Neural cell (in vitro differentiated cells): ENCODE results near the gene PLCB1. TPM values are rescaled to one million over a fixed set of nuclear protein-coding genes. Genes with fewer than 3 reads are reported as not detected.
"Not testable (repeated sequence)": the region's sequence is repeated elsewhere in the genome, so short reads cannot be mapped to it uniquely, and the experiment has no call there.

Experiments
- H2AFZ ChIP-seq: fragments of 200-600, 300-800 bp; sonication (generic), shearing (Covaris generic); 2 replicates; pipeline ENCODE4 v1.6.0; 2014; ENCODE audit warnings: low read depth, mild to moderate bottlenecking, antibody characterized with exemption, low read length, moderate library complexity
- H3F3A ChIP-seq: fragments of 200-600 bp; shearing (Covaris generic); 2 replicates; pipeline ENCODE4 v1.6.1; 2016; ENCODE audit warnings: mild to moderate bottlenecking, moderate library complexity, mixed read lengths, antibody characterized with exemption, low read length; ENCODE audit not compliant: insufficient read depth, poor library complexity, severe bottlenecking
- H3K27ac ChIP-seq: fragments of 200-600, 300-800 bp; sonication (generic), shearing (Covaris generic); 2 replicates; pipeline ENCODE4 v1.5.1; 2014; ENCODE audit warnings: mild to moderate bottlenecking, low read length, moderate library complexity
- H3K27me3 ChIP-seq: fragments of 300-800, 200-600 bp; sonication (generic), shearing (Covaris generic); 2 replicates; pipeline ENCODE4 v1.6.0; 2014; ENCODE audit warnings: mild to moderate bottlenecking, low read depth, low read length, moderate library complexity; ENCODE audit not compliant: insufficient read depth
- H3K36me3 ChIP-seq: fragments of 300-800, 200-600 bp; sonication (generic), shearing (Covaris generic); 2 replicates; pipeline ENCODE4 v1.5.1; 2014; ENCODE audit warnings: mild to moderate bottlenecking, antibody characterized with exemption, low read length, moderate library complexity; ENCODE audit not compliant: insufficient read depth
- H3K4me2 ChIP-seq: fragments of 300-800, 200-600 bp; sonication (generic), shearing (Covaris generic); 2 replicates; pipeline ENCODE4 v1.6.0; 2014; ENCODE audit warnings: mild to moderate bottlenecking, low read length
- H3K4me3 ChIP-seq: fragments of 300-800, 200-600 bp; sonication (generic), shearing (Covaris generic); 2 replicates; pipeline ENCODE4 v1.5.1; 2014; ENCODE audit warnings: mild to moderate bottlenecking, low read length, moderate library complexity
- H3K79me2 ChIP-seq: fragments of 200-600 bp; shearing (Covaris generic); replicated peaks from 2 replicates; pipeline ENCODE4 v1.6.0; 2014; ENCODE audit warnings: mild to moderate bottlenecking, low read length, moderate library complexity; ENCODE audit not compliant: insufficient read depth
- H3K9ac ChIP-seq: fragments of 300-800, 200-600 bp; sonication (generic), shearing (Covaris generic); 2 replicates; pipeline ENCODE4 v1.6.1; 2016; ENCODE audit warnings: mild to moderate bottlenecking, low read length, mixed read lengths
- H3K9me2 ChIP-seq: fragments of 200-600 bp; shearing (Covaris generic); 2 replicates; pipeline ENCODE4 v1.6.1; 2016; ENCODE audit warnings: mild to moderate bottlenecking, low read length, mixed read lengths; ENCODE audit not compliant: insufficient read depth
- H3K9me3 ChIP-seq: fragments of 200-600, 300-800 bp; sonication (generic), shearing (Covaris generic); 2 replicates; pipeline ENCODE4 v1.6.1; 2016; ENCODE audit warnings: mild to moderate bottlenecking, mixed run types, low read length, moderate library complexity, mixed read lengths
- H4K20me1 ChIP-seq: fragments of 200-600 bp; shearing (Covaris generic); 2 replicates; pipeline ENCODE4 v1.6.1; 2016; ENCODE audit warnings: mild to moderate bottlenecking, mixed run types; ENCODE audit not compliant: insufficient read depth
- EP300 ChIP-seq: fragments of 450-650 bp; conservative IDR thresholded peaks from 2 replicates; pipeline ENCODE4 v1.6.1; 2014; ENCODE audit warnings: antibody characterized with exemption, mild to moderate bottlenecking, moderate library complexity; ENCODE audit not compliant: poor library complexity, severe bottlenecking
- EZH2 ChIP-seq: fragments of 200-600, 300-800 bp; shearing (Covaris generic), sonication (generic); IDR thresholded peaks from 2 replicates; pipeline ENCODE4 v1.6.1; 2014; ENCODE audit warnings: antibody characterized with exemption, low read length, borderline replicate concordance, mild to moderate bottlenecking; ENCODE audit not compliant: insufficient read depth, poor library complexity, severe bottlenecking
- MXI1 ChIP-seq: fragments of 450-650 bp; conservative IDR thresholded peaks from 2 replicates; pipeline ENCODE4 v1.6.1; 2014; ENCODE audit warnings: antibody characterized with exemption, mild to moderate bottlenecking; ENCODE audit not compliant: poor library complexity, severe bottlenecking
- POLR2AphosphoS5 ChIP-seq: IDR thresholded peaks from 2 replicates; pipeline ENCODE4 v1.6.1; 2012
- RAD21 ChIP-seq: fragments of 450-650 bp; conservative IDR thresholded peaks from 2 replicates; pipeline ENCODE4 v1.6.1; 2014; ENCODE audit warnings: antibody characterized with exemption, mild to moderate bottlenecking, moderate library complexity
- SMC3 ChIP-seq: fragments of 450-650 bp; conservative IDR thresholded peaks from 2 replicates; pipeline ENCODE4 v1.6.1; 2014; ENCODE audit warnings: antibody characterized with exemption, mild to moderate bottlenecking, moderate library complexity; ENCODE audit not compliant: poor library complexity
- TAF1 ChIP-seq: IDR thresholded peaks from 2 replicates; pipeline ENCODE4 v1.6.1; 2012; ENCODE audit warnings: low read depth
- polyA plus RNA-seq: library from polyadenylated mRNA; depleted of rRNA; stranded (reverse); fragments of >200 nt; gene quantifications from 2 replicates; pipeline ENCODE4 v1.2.3, GENCODE V29; 2014
- TF ChIP-seq, protein P1 (sequence below): IDR thresholded peaks from 2 replicates; pipeline ENCODE4 v1.6.1; 2012; ENCODE audit warnings: borderline replicate concordance
- TF ChIP-seq, protein P2 (sequence below): fragments of 450-650 bp; IDR thresholded peaks from 2 replicates; pipeline ENCODE4 v1.5.1; 2014; ENCODE audit warnings: antibody characterized with exemption, mild to moderate bottlenecking, moderate library complexity; ENCODE audit not compliant: poor library complexity, severe bottlenecking

Gene PLCB1
- polyA plus RNA-seq, 1 donor from 2014 or later = 11.4 TPM

DNA sequence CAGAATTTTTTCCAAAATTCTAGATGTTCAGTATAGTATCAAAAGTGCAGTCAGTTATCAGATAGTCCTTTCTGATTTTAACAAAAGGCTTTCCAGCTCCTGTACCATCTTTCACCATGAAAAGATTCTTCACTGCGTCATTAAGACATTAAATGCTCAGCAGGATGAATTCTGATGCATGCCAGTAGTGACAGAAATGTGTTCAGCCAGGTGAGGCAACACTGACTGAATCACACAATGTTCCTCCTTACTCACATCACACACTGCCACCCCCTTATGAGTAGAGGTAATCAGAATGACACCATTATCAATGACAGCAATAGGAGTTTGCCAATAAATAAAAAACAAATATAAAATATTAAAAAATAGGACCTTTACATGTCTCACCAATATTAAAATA is 510.2 kb downstream of the PLCB1 start:
- Histone ChIP-seq H2AFZ (no peak overlapping the region), H3K4me3 (no peak overlapping the region), H3K79me2 (no peaks in the 10 kb centered on the region), H3K27ac (peak overlapping the region; percentile 17), H3K9ac (no peak overlapping the region), H4K20me1 (no peaks in the 10 kb centered on the region), H3K9me3 (no peaks in the 10 kb centered on the region), H3K27me3 (no peaks in the 10 kb centered on the region), H3K4me2 (no peak overlapping the region), H3F3A (no peaks in the 10 kb centered on the region), H3K9me2 (no peaks in the 10 kb centered on the region), H3K36me3 (no peaks in the 10 kb centered on the region)
- TF ChIP-seq EP300 (peak; percentile 73), MXI1 (no peak), TAF1 (no peak), SMC3 (no peak), POLR2AphosphoS5 (peak; percentile 50)

DNA sequence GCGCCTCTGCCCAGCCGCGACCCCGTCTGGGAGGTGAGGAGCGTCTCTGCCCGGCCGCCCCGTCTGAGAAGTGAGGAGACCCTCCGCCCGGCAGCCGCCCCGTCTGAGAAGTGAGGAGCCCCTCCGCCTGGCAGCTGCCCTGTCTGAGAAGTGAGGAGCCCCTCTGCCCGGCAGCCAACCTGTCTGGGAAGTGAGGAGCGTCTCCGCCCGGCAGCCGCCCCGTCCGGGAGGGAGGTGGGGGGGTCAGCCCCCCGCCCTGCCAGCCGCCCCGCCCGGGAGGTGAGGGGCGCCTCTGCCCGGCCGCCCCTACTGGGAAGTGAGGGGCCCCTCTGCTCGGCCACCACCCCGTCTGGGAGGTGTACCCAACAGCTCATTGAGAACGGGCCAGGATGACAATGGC is 512.4 kb downstream of the PLCB1 start:
- H3K27me3 ChIP-seq, H2AFZ ChIP-seq, H3K9me2 ChIP-seq, H4K20me1 ChIP-seq, H3K9me3 ChIP-seq, H3K4me2 ChIP-seq, H3K27ac ChIP-seq, H3K4me3 ChIP-seq, H3K9ac ChIP-seq, H3K36me3 ChIP-seq, H3K79me2 ChIP-seq, H3F3A ChIP-seq: not testable (repeated sequence)

DNA sequence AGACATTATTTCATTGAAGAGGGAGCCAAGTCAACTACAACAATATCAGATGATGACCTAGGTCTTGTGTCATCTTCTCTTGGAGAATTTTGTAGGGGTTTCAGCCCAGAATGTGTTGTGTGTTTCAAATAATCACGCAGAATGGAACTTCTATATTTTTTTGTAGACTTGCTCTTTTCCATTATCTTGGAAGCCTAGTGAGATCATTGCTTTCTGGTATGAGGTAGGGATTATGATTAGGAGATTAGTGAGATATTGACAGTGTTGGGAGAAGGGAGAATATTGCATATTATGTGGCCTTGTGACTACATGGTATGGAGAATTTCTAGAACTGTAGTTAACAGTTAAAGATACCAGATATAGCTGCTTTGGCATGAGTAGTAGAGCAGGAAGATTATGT is 513.3 kb downstream of the PLCB1 start:
- no peaks in the 10 kb centered on the region for H3K9me2 ChIP-seq
- no peaks in the 10 kb centered on the region for H3K79me2 ChIP-seq
- H4K20me1 ChIP-seq = no peaks in the 10 kb centered on the region
- no peak overlapping the region for H3K4me3 ChIP-seq
- H3K4me2 ChIP-seq = no peak overlapping the region
- TF ChIP-seq TAF1 = no peak
- no peak for TF ChIP-seq SMC3
- TF ChIP-seq MXI1 = no peak
- no peak for TF ChIP-seq EP300
- TF ChIP-seq, protein P1, sequence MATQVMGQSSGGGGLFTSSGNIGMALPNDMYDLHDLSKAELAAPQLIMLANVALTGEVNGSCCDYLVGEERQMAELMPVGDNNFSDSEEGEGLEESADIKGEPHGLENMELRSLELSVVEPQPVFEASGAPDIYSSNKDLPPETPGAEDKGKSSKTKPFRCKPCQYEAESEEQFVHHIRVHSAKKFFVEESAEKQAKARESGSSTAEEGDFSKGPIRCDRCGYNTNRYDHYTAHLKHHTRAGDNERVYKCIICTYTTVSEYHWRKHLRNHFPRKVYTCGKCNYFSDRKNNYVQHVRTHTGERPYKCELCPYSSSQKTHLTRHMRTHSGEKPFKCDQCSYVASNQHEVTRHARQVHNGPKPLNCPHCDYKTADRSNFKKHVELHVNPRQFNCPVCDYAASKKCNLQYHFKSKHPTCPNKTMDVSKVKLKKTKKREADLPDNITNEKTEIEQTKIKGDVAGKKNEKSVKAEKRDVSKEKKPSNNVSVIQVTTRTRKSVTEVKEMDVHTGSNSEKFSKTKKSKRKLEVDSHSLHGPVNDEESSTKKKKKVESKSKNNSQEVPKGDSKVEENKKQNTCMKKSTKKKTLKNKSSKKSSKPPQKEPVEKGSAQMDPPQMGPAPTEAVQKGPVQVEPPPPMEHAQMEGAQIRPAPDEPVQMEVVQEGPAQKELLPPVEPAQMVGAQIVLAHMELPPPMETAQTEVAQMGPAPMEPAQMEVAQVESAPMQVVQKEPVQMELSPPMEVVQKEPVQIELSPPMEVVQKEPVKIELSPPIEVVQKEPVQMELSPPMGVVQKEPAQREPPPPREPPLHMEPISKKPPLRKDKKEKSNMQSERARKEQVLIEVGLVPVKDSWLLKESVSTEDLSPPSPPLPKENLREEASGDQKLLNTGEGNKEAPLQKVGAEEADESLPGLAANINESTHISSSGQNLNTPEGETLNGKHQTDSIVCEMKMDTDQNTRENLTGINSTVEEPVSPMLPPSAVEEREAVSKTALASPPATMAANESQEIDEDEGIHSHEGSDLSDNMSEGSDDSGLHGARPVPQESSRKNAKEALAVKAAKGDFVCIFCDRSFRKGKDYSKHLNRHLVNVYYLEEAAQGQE = no peak
- TF ChIP-seq POLR2AphosphoS5 = no peak
- TF ChIP-seq, protein P2, sequence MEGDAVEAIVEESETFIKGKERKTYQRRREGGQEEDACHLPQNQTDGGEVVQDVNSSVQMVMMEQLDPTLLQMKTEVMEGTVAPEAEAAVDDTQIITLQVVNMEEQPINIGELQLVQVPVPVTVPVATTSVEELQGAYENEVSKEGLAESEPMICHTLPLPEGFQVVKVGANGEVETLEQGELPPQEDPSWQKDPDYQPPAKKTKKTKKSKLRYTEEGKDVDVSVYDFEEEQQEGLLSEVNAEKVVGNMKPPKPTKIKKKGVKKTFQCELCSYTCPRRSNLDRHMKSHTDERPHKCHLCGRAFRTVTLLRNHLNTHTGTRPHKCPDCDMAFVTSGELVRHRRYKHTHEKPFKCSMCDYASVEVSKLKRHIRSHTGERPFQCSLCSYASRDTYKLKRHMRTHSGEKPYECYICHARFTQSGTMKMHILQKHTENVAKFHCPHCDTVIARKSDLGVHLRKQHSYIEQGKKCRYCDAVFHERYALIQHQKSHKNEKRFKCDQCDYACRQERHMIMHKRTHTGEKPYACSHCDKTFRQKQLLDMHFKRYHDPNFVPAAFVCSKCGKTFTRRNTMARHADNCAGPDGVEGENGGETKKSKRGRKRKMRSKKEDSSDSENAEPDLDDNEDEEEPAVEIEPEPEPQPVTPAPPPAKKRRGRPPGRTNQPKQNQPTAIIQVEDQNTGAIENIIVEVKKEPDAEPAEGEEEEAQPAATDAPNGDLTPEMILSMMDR = no peak
- no peak for TF ChIP-seq RAD21
- no peak for TF ChIP-seq EZH2
- H2AFZ ChIP-seq = no peak overlapping the region
- H3K27ac ChIP-seq = no peak overlapping the region
- H3K27me3 ChIP-seq = no peaks in the 10 kb centered on the region
- no peak overlapping the region for H3K9ac ChIP-seq
- H3F3A ChIP-seq = no peaks in the 10 kb centered on the region
- H3K36me3 ChIP-seq = no peaks in the 10 kb centered on the region
- H3K9me3 ChIP-seq = no peaks in the 10 kb centered on the region
